ENCODE data around the gene FAM241B.

- no peak for TF ChIP-seq ELF4 (IDR thresholded peaks at IDR 0.05)
- TF ChIP-seq FOXM1 (IDR thresholded peaks at IDR 0.05; ENCODE audit: borderline replicate concordance): no peak
- no peak for TF ChIP-seq TARDBP (IDR thresholded peaks at IDR 0.05)
- no peak for TF ChIP-seq HDGF (IDR thresholded peaks at IDR 0.05; ENCODE audit: borderline replicate concordance)
Measured at GRCh38 chr10:69674786-69675185, 44.7 kb downstream of the FAM241B start.
